ENCODE data around the gene ZNF570.

The ZNF570 gene

GRCh38 chr19:37468961-37469777 lies at the start of gene ZNF570 (continued):
- TF ChIP-seq, protein P1, sequence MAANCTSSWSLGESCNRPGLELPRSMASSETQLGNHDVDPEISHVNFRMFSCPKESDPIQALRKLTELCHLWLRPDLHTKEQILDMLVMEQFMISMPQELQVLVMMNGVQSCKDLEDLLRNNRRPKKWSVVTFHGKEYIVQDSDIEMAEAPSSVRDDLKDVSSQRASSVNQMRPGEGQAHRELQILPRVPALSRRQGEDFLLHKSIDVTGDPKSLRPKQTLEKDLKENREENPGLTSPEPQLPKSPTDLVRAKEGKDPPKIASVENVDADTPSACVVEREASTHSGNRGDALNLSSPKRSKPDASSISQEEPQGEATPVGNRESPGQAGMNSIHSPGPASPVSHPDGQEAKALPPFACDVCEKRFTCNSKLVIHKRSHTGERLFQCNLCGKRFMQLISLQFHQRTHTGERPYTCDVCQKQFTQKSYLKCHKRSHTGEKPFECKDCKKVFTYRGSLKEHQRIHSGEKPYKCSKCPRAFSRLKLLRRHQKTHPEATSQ (tag by site-specific recombination; IDR thresholded peaks at IDR 0.05): no peak; the same call in 1 of the 2 replicates
- TF ChIP-seq ZNF600 (tag by site-specific recombination; IDR thresholded peaks at IDR 0.05) (peak; percentile 97), ZNF292 (tag by site-specific recombination; IDR thresholded peaks at IDR 0.05; ENCODE audit: borderline replicate concordance, low read depth) (no peak), ZNF175 (tag by site-specific recombination; IDR thresholded peaks at IDR 0.05) (no peak), BCL11A (tag by site-specific recombination; IDR thresholded peaks at IDR 0.05; ENCODE audit: low read depth) (no peak), ZFP3 (tag by site-specific recombination; IDR thresholded peaks at IDR 0.05; ENCODE audit: low read depth) (no peak), ZFHX2 (tag by site-specific recombination; conservative IDR thresholded peaks at IDR 0.05) (peak; percentile 89), KLF16 (tag by site-specific recombination; IDR thresholded peaks at IDR 0.05) (peak; percentile 86), GLI2 (tag by site-specific recombination; IDR thresholded peaks at IDR 0.05; ENCODE audit: borderline replicate concordance, low read depth) (no peak), ZNF529 (tag by site-specific recombination; IDR thresholded peaks at IDR 0.05; ENCODE audit: insufficient replicate concordance) (no peak), MZF1 (tag by site-specific recombination; IDR thresholded peaks at IDR 0.05; ENCODE audit: borderline replicate concordance) (no peak), ZNF211 (tag by site-specific recombination; IDR thresholded peaks at IDR 0.05; ENCODE audit: low read depth) (no peak), ZNF404 (tag by site-specific recombination; IDR thresholded peaks at IDR 0.05) (no peak), ZSCAN16 (tag by site-specific recombination; IDR thresholded peaks at IDR 0.05) (0 out of 2 replicates have a peak, but pooled peaks have one; percentile 58), ZNF791 (tag by site-specific recombination; IDR thresholded peaks at IDR 0.05) (no peak), ZBTB17 (tag by site-specific recombination; IDR thresholded peaks at IDR 0.05) (peak; percentile 99), ZNF701 (tag by site-specific recombination; IDR thresholded peaks at IDR 0.05) (no peak)
- TF ChIP-seq, protein P2, sequence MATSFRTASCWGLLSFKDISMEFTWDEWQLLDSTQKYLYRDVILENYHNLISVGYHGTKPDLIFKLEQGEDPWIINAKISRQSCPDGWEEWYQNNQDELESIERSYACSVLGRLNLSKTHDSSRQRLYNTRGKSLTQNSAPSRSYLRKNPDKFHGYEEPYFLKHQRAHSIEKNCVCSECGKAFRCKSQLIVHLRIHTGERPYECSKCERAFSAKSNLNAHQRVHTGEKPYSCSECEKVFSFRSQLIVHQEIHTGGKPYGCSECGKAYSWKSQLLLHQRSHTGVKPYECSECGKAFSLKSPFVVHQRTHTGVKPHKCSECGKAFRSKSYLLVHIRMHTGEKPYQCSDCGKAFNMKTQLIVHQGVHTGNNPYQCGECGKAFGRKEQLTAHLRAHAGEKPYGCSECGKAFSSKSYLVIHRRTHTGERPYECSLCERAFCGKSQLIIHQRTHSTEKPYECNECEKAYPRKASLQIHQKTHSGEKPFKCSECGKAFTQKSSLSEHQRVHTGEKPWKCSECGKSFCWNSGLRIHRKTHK (tag by site-specific recombination; IDR thresholded peaks at IDR 0.05): no peak
- TF ChIP-seq, protein P3, sequence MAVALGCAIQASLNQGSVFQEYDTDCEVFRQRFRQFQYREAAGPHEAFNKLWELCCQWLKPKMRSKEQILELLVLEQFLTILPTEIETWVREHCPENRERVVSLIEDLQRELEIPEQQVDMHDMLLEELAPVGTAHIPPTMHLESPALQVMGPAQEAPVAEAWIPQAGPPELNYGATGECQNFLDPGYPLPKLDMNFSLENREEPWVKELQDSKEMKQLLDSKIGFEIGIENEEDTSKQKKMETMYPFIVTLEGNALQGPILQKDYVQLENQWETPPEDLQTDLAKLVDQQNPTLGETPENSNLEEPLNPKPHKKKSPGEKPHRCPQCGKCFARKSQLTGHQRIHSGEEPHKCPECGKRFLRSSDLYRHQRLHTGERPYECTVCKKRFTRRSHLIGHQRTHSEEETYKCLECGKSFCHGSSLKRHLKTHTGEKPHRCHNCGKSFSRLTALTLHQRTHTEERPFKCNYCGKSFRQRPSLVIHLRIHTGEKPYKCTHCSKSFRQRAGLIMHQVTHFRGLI (tag by site-specific recombination; IDR thresholded peaks at IDR 0.05): peak; percentile 42; the same call in 1 of the 2 replicates
- TF ChIP-seq, protein P4, sequence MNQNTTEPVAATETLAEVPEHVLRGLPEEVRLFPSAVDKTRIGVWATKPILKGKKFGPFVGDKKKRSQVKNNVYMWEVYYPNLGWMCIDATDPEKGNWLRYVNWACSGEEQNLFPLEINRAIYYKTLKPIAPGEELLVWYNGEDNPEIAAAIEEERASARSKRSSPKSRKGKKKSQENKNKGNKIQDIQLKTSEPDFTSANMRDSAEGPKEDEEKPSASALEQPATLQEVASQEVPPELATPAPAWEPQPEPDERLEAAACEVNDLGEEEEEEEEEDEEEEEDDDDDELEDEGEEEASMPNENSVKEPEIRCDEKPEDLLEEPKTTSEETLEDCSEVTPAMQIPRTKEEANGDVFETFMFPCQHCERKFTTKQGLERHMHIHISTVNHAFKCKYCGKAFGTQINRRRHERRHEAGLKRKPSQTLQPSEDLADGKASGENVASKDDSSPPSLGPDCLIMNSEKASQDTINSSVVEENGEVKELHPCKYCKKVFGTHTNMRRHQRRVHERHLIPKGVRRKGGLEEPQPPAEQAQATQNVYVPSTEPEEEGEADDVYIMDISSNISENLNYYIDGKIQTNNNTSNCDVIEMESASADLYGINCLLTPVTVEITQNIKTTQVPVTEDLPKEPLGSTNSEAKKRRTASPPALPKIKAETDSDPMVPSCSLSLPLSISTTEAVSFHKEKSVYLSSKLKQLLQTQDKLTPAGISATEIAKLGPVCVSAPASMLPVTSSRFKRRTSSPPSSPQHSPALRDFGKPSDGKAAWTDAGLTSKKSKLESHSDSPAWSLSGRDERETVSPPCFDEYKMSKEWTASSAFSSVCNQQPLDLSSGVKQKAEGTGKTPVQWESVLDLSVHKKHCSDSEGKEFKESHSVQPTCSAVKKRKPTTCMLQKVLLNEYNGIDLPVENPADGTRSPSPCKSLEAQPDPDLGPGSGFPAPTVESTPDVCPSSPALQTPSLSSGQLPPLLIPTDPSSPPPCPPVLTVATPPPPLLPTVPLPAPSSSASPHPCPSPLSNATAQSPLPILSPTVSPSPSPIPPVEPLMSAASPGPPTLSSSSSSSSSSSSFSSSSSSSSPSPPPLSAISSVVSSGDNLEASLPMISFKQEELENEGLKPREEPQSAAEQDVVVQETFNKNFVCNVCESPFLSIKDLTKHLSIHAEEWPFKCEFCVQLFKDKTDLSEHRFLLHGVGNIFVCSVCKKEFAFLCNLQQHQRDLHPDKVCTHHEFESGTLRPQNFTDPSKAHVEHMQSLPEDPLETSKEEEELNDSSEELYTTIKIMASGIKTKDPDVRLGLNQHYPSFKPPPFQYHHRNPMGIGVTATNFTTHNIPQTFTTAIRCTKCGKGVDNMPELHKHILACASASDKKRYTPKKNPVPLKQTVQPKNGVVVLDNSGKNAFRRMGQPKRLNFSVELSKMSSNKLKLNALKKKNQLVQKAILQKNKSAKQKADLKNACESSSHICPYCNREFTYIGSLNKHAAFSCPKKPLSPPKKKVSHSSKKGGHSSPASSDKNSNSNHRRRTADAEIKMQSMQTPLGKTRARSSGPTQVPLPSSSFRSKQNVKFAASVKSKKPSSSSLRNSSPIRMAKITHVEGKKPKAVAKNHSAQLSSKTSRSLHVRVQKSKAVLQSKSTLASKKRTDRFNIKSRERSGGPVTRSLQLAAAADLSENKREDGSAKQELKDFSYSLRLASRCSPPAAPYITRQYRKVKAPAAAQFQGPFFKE (tag by site-specific recombination; IDR thresholded peaks at IDR 0.05; ENCODE audit: borderline replicate concordance): no peak

Measured in HEK293 (cell line).